ENCODE results near the gene LRIT2. TPM values are rescaled to one million over a fixed set of nuclear protein-coding genes. Genes with fewer than 3 reads are reported as not detected.

Gene LRIT2
- polyA plus RNA-seq, 3 donors: not detected

DNA sequence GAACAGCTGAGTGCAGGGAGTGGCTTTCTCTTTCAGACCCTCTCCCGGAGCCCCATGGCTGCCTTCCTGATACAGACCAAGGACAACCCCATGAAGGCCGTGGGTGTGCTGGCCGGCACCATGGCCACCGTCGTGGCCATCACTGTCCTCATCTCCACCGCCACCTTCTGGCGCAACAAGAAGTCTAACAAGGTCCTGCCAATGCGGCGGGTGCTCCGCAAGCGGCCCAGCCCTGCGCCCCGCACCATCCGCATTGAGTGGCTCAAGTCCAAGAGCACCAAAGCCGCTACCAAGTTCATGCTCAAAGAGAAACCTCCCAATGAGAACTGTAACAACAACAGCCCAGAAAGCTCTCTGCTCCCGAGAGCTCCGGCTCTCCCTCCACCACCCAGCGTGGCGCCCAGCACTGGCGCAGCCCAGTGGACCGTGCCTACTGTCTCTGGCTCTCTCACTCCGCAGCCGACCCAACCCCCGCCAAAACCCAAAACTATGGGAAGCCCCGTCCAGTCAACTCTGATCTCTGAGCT is 11.2 kb downstream of the LRIT2 start:
- H3K27me3 ChIP-seq (ENCODE audit: control insufficient read depth in 2 of 2, insufficient read depth in 2 of 2, low read length in 2 of 2): no peaks in the 10 kb centered on the region
- H2AFZ ChIP-seq (ENCODE audit: insufficient read depth, low read depth, low read length, poor library complexity, severe bottlenecking): peak overlapping the region; percentile 8
- no peaks in the 10 kb centered on the region for H4K20me1 ChIP-seq (ENCODE audit: insufficient read depth, low read length)
- no peaks in the 10 kb centered on the region for H3K4me1 Mint-ChIP-seq
- peaks cover 0 to 2% (median 0%) of the 10 kb centered on the region in 7 donors for H3K9me3 Mint-ChIP-seq
- intact Hi-C loops (cut with micrococcal nuclease): no loop called here
- no peaks in the 10 kb centered on the region for H3K36me3 ChIP-seq (replicated peaks in 1 of 2; ENCODE audit: control insufficient read depth in 1 of 2, insufficient read depth in 2 of 2, low read length in 2 of 2)
- DNase-seq: no peak
- H3K4me3 ChIP-seq (replicated peaks in 1 of 3; ENCODE audit: low read depth in 2 of 3, low read length in 3 of 3): no peak overlapping the region
- H3K4me2 ChIP-seq (replicated peaks; ENCODE audit: extremely low read depth, low read length, poor library complexity, severe bottlenecking): no peak overlapping the region
- no peak overlapping the region for H3K27ac Mint-ChIP-seq
- peaks cover 6 to 13% (median 11%) of the 10 kb centered on the region in 3 donors for H3K27me3 Mint-ChIP-seq (ENCODE audit: low read depth in 3 of 3)
- H3K9ac ChIP-seq (ENCODE audit: insufficient read depth, low read length, poor library complexity, severe bottlenecking): no peak overlapping the region
- H3K36me3 Mint-ChIP-seq: no peaks in the 10 kb centered on the region
- TF ChIP-seq, protein P1, sequence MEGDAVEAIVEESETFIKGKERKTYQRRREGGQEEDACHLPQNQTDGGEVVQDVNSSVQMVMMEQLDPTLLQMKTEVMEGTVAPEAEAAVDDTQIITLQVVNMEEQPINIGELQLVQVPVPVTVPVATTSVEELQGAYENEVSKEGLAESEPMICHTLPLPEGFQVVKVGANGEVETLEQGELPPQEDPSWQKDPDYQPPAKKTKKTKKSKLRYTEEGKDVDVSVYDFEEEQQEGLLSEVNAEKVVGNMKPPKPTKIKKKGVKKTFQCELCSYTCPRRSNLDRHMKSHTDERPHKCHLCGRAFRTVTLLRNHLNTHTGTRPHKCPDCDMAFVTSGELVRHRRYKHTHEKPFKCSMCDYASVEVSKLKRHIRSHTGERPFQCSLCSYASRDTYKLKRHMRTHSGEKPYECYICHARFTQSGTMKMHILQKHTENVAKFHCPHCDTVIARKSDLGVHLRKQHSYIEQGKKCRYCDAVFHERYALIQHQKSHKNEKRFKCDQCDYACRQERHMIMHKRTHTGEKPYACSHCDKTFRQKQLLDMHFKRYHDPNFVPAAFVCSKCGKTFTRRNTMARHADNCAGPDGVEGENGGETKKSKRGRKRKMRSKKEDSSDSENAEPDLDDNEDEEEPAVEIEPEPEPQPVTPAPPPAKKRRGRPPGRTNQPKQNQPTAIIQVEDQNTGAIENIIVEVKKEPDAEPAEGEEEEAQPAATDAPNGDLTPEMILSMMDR (IDR thresholded peaks at IDR 0.05): no peak
- H3K9me3 ChIP-seq (replicated peaks in 1 of 2; ENCODE audit: control insufficient read depth in 1 of 2, insufficient read depth in 1 of 2, low read length in 2 of 2): no peaks in the 10 kb centered on the region
- H3K4me1 ChIP-seq (ENCODE audit: control insufficient read depth in 1 of 2, insufficient read depth in 2 of 2, low read length in 2 of 2): no peaks in the 10 kb centered on the region
- WGBS (ENCODE audit: insufficient coverage): 78% methylated on average over 22 of the region's 25 CpGs
- no peak overlapping the region for H3K27ac ChIP-seq (ENCODE audit: low read depth in 1 of 2, low read length in 2 of 2)
- H3K79me2 ChIP-seq (ENCODE audit: insufficient read depth, low read length): no peaks in the 10 kb centered on the region
- peak overlapping the region; percentile 45 to 51 for H3K4me3 Mint-ChIP-seq

DNA sequence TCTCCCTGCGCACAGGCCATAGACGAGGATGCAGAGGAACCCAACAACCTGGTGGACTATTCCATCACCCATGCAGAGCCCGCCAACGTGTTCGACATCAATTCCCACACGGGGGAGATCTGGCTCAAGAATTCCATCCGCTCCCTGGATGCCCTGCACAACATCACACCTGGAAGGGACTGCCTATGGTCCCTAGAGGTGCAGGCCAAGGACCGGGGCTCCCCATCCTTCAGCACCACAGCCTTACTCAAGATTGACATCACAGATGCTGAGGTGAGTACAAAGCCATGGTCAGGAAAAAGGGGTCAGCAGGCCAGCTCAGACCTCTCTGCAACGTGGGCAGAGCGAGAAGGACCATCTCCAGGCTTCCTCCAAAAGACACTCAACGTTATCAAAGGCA is 12.3 kb downstream of the LRIT2 start:
- H4K20me1 ChIP-seq (ENCODE audit: insufficient read depth, low read length): no peaks in the 10 kb centered on the region
- no peaks in the 10 kb centered on the region for H3K79me2 ChIP-seq (ENCODE audit: insufficient read depth, low read length)
- WGBS (ENCODE audit: insufficient coverage): 87% methylated on average over 10 of the region's 11 CpGs
- H3K4me1 Mint-ChIP-seq: no peaks in the 10 kb centered on the region
- H3K4me3 Mint-ChIP-seq: no peak overlapping the region
- H3K4me3 ChIP-seq (replicated peaks in 1 of 3; ENCODE audit: low read depth in 2 of 3, low read length in 3 of 3): no peak overlapping the region
- no peak overlapping the region for H3K4me2 ChIP-seq (replicated peaks; ENCODE audit: extremely low read depth, low read length, poor library complexity, severe bottlenecking)
- no peaks in the 10 kb centered on the region for H3K4me1 ChIP-seq (ENCODE audit: control insufficient read depth in 1 of 2, insufficient read depth in 2 of 2, low read length in 2 of 2)
- H3K27me3 ChIP-seq (ENCODE audit: control insufficient read depth in 2 of 2, insufficient read depth in 2 of 2, low read length in 2 of 2): no peaks in the 10 kb centered on the region
- H3K36me3 ChIP-seq (replicated peaks in 1 of 2; ENCODE audit: control insufficient read depth in 1 of 2, insufficient read depth in 2 of 2, low read length in 2 of 2): no peaks in the 10 kb centered on the region
- intact Hi-C loops (cut with micrococcal nuclease): no loop called here
- no peak for DNase-seq
- no peaks in the 10 kb centered on the region for H3K9me3 ChIP-seq (replicated peaks in 1 of 2; ENCODE audit: control insufficient read depth in 1 of 2, insufficient read depth in 1 of 2, low read length in 2 of 2)
- H3K9ac ChIP-seq (ENCODE audit: insufficient read depth, low read length, poor library complexity, severe bottlenecking): no peak overlapping the region
- H3K27ac Mint-ChIP-seq: no peak overlapping the region
- peaks cover 7 to 15% (median 13%) of the 10 kb centered on the region in 3 donors for H3K27me3 Mint-ChIP-seq (ENCODE audit: low read depth in 3 of 3)
- H3K9me3 Mint-ChIP-seq: peaks cover 0 to 2% (median 0%) of the 10 kb centered on the region in 7 donors
- no peaks in the 10 kb centered on the region for H3K36me3 Mint-ChIP-seq
- no peak overlapping the region for H3K27ac ChIP-seq (ENCODE audit: low read depth in 1 of 2, low read length in 2 of 2)
- no peak overlapping the region for H2AFZ ChIP-seq (ENCODE audit: insufficient read depth, low read depth, low read length, poor library complexity, severe bottlenecking)
- TF ChIP-seq, protein P1 (IDR thresholded peaks at IDR 0.05): no peak

Measured in CD14-positive monocyte (primary cell).